ENCODE results near the gene MYOZ2. TPM values are rescaled to one million over a fixed set of nuclear protein-coding genes. Genes with fewer than 3 reads are reported as not detected.

MYOZ2 gene
- total and polyA plus RNA-seq, 2 of the 13 experiments (the other 11 are each of a cell fraction or from before 2014, with no cell fraction given), result 0.03 TPM; not detected in 1

GRCh38 chr4:119212234-119212963, 76.8 kb downstream of the MYOZ2 start, which contains the start of gene USP53 (continued):
- TF ChIP-seq MTERF4 (CRISPR knock-in tag; IDR thresholded peaks at IDR 0.05) (peak; percentile 76; the same call in 1 of the 2 replicates), ZBED4 (CRISPR knock-in tag; IDR thresholded peaks at IDR 0.05; ENCODE audit: borderline replicate concordance) (no peak), ZNF562 (CRISPR knock-in tag; IDR thresholded peaks at IDR 0.05; ENCODE audit: borderline replicate concordance) (no peak), GZF1 (CRISPR knock-in tag; IDR thresholded peaks at IDR 0.05) (peak; percentile 76; the same call in 1 of the 2 replicates), JDP2 (CRISPR knock-in tag; IDR thresholded peaks at IDR 0.05; ENCODE audit: borderline replicate concordance) (no peak), GTF3A (CRISPR knock-in tag; conservative IDR thresholded peaks at IDR 0.05) (no peak), MED8 (CRISPR knock-in tag; IDR thresholded peaks at IDR 0.05; ENCODE audit: insufficient replicate concordance) (no peak), KMT2B (CRISPR knock-in tag; IDR thresholded peaks at IDR 0.05) (peak; percentile 46; the same call in 1 of the 2 replicates), HHEX (CRISPR knock-in tag; IDR thresholded peaks at IDR 0.05) (no peak), SRSF1 (optimal IDR thresholded peaks at IDR 0.05; ENCODE audit: low read depth, low read length) (no peak), ZFP36L2 (CRISPR knock-in tag; IDR thresholded peaks at IDR 0.05) (0 out of 2 replicates have a peak, but pooled peaks have one; percentile 35), AGO2 (optimal IDR thresholded peaks at IDR 0.05; ENCODE audit: low read depth, low read length) (no peak), ZKSCAN5 (CRISPR knock-in tag; IDR thresholded peaks at IDR 0.05) (peak; percentile 49; the same call in 1 of the 2 replicates), ZNF224 (CRISPR knock-in tag; IDR thresholded peaks at IDR 0.05) (peak; percentile 59; the same call in 1 of the 2 replicates), ZC3H4 (CRISPR knock-in tag; IDR thresholded peaks at IDR 0.05; ENCODE audit: borderline replicate concordance) (no peak), ZBTB21 (CRISPR knock-in tag; IDR thresholded peaks at IDR 0.05) (no peak), XBP1 (CRISPR knock-in tag; IDR thresholded peaks at IDR 0.05) (0 out of 2 replicates have a peak, but pooled peaks have one; percentile 26), MTF1 (CRISPR knock-in tag; IDR thresholded peaks at IDR 0.05) (no peak), NR2F2 (IDR thresholded peaks at IDR 0.05; ENCODE audit: borderline replicate concordance, low read depth) (no peak; the same call in 1 of the 2 replicates), MXD1 (CRISPR knock-in tag; IDR thresholded peaks at IDR 0.05) (peak; percentile 69; the same call in 1 of the 2 replicates), CSRNP2 (CRISPR knock-in tag; conservative IDR thresholded peaks at IDR 0.05; ENCODE audit: low read depth) (no peak), THYN1 (CRISPR knock-in tag; IDR thresholded peaks at IDR 0.05; ENCODE audit: borderline replicate concordance, low read depth) (no peak), ZNF605 (CRISPR knock-in tag; IDR thresholded peaks at IDR 0.05) (peak; percentile 61; the same call in 1 of the 2 replicates), ZNF607 (CRISPR knock-in tag; IDR thresholded peaks at IDR 0.05; ENCODE audit: borderline replicate concordance) (peak; percentile 54; the same call in 1 of the 2 replicates)

Measured in HepG2 (cell line).